Natural killer cell (primary cell): ENCODE measurements around the gene R3HDM2. TPM values are rescaled to one million over a fixed set of nuclear protein-coding genes. Genes with fewer than 3 reads are reported as not detected.

ENCODE experiments used
- ATAC-seq, 3 donors: fragments of 150-1000 bp in 2 of 3; fragments of 200-7000 bp in 1 of 3; cut with Tn5 transposase; 1 replicate in 1 of 3; 2 replicates in 2 of 3; pipeline ENCODE4 v1.10.0; 2021; ENCODE audit warnings: mild to moderate bottlenecking in 2 of 3, moderate library complexity in 2 of 3
- DNase-seq, 2 donors: peaks; one replicate each; pipeline versions ENCODE4 v3.0.0 to v3.0.0-alpha.2; 2013 to 2021; ENCODE audit warnings: mixed read lengths in 1 of 2
- H3K27ac ChIP-seq: one replicate; pipeline ENCODE4 v1.5.1; 2013; ENCODE audit warnings: mild to moderate bottlenecking, low read length
- H3K27me3 ChIP-seq: one replicate; pipeline ENCODE4 v1.6.1; 2013; ENCODE audit warnings: low read length; ENCODE audit not compliant: control insufficient read depth, insufficient read depth
- H3K36me3 ChIP-seq: one replicate; pipeline ENCODE4 v1.6.1; 2013; ENCODE audit warnings: low read length; ENCODE audit not compliant: control insufficient read depth, insufficient read depth
- H3K4me1 ChIP-seq: one replicate; pipeline ENCODE4 v1.6.1; 2013; ENCODE audit warnings: low read length; ENCODE audit not compliant: control insufficient read depth, insufficient read depth
- H3K4me3 ChIP-seq: one replicate; pipeline ENCODE4 v1.5.1; 2013; ENCODE audit warnings: low read length
- H3K9me3 ChIP-seq: one replicate; pipeline ENCODE4 v1.6.1; 2013; ENCODE audit warnings: low read length; ENCODE audit not compliant: control insufficient read depth, insufficient read depth
- H3K27ac Mint-ChIP-seq, 2 donors: one replicate each; pipeline ENCODE4 v1.8.0; 2022; ENCODE audit warnings: mild to moderate bottlenecking in 2 of 2, mixed read lengths in 2 of 2, moderate library complexity in 1 of 2
- H3K27me3 Mint-ChIP-seq, 2 donors: one replicate each; pipeline ENCODE4 v1.8.0; 2022; ENCODE audit warnings: low read depth in 2 of 2, mixed read lengths in 2 of 2
- H3K36me3 Mint-ChIP-seq: one replicate; pipeline ENCODE4 v1.8.0; 2022; ENCODE audit warnings: mixed read lengths
- H3K4me1 Mint-ChIP-seq, 2 donors: one replicate each; pipeline ENCODE4 v1.8.0; 2022; ENCODE audit warnings: mixed read lengths in 2 of 2
- H3K4me3 Mint-ChIP-seq: one replicate; pipeline ENCODE4 v1.8.0; 2022; ENCODE audit warnings: mild to moderate bottlenecking, moderate library complexity, mixed read lengths
- H3K9me3 Mint-ChIP-seq, 2 donors: one replicate each; pipeline ENCODE4 v1.8.0; 2022; ENCODE audit warnings: mixed read lengths in 2 of 2
- WGBS: methylation state at CpG from one replicate; pipeline ENCODE4 v1.1.7; 2013; ENCODE audit warnings: missing lambda C conversion rate; ENCODE audit not compliant: insufficient coverage; 5-methylcytosine and 5-hydroxymethylcytosine counted together
- intact Hi-C: fragments of 100-400 bp; cut with micrococcal nuclease; formaldehyde crosslinking; loops from one replicate; pipeline ENCODE4 v1.14.2; 2022
- total RNA-seq, 4 donors: library from RNA; stranded (reverse); fragments of 120-200 nt in 1 of 4; gene quantifications; one replicate each; pipeline versions ENCODE4 v1.2.3 to v1.2.4, GENCODE V29; 2013 to 2022
- TF ChIP-seq, protein P1 (sequence below): fragments of 200-600 bp; IDR thresholded peaks from one replicate; pipeline ENCODE4 v1.8.0; 2022; ENCODE audit warnings: antibody characterized with exemption

Gene R3HDM2
- total RNA-seq, 3 donors from 2014 or later (not counting 1 experiment from before 2014, with no cell fraction given), result 110 to 124 (median 123) TPM

DNA sequence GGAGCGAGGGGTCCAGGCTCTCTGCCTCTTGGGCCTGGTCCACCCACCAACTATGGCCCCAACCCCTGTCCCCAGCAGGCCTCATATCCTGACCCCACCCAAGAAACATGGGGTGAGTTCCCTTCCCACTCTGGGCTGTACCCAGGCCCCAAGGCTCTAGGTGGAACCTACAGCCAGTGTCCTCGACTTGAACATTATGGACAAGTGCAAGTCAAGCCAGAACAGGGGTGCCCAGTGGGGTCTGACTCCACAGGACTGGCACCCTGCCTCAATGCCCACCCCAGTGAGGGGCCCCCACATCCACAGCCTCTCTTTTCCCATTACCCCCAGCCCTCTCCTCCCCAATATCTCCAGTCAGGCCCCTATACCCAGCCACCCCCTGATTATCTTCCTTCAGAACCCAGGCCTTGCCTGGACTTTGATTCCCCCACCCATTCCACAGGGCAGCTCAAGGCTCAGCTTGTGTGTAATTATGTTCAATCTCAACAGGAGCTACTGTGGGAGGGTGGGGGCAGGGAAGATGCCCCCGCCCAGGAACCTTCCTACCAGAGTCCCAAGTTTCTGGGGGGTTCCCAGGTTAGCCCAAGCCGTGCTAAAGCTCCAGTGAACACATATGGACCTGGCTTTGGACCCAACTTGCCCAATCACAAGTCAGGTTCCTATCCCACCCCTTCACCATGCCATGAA is 40.3 kb upstream of the R3HDM2 start:
- no peak for ATAC-seq
- no peaks in the 10 kb centered on the region for H3K9me3 Mint-ChIP-seq
- Histone ChIP-seq H3K9me3 (no peaks in the 10 kb centered on the region), H3K27me3 (no peaks in the 10 kb centered on the region), H3K27ac (peak overlapping the region; percentile 2), H3K36me3 (peaks cover 68% of the 10 kb centered on the region), H3K4me1 (peaks cover 66% of the 10 kb centered on the region), H3K4me3 (no peak overlapping the region)
- TF ChIP-seq, protein P1, sequence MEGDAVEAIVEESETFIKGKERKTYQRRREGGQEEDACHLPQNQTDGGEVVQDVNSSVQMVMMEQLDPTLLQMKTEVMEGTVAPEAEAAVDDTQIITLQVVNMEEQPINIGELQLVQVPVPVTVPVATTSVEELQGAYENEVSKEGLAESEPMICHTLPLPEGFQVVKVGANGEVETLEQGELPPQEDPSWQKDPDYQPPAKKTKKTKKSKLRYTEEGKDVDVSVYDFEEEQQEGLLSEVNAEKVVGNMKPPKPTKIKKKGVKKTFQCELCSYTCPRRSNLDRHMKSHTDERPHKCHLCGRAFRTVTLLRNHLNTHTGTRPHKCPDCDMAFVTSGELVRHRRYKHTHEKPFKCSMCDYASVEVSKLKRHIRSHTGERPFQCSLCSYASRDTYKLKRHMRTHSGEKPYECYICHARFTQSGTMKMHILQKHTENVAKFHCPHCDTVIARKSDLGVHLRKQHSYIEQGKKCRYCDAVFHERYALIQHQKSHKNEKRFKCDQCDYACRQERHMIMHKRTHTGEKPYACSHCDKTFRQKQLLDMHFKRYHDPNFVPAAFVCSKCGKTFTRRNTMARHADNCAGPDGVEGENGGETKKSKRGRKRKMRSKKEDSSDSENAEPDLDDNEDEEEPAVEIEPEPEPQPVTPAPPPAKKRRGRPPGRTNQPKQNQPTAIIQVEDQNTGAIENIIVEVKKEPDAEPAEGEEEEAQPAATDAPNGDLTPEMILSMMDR, result no peak
- peak overlapping the region; percentile 6 for H3K4me3 Mint-ChIP-seq
- H3K27ac Mint-ChIP-seq, result peak overlapping the region; percentile 74 to 79
- no peak for DNase-seq
- no peaks in the 10 kb centered on the region for H3K27me3 Mint-ChIP-seq
- H3K4me1 Mint-ChIP-seq, result peaks cover 64 to 84% of the 10 kb centered on the region in 2 donors
- 96% methylated on average over 4 of the region's 4 CpGs for WGBS
- intact Hi-C loops, result no loop called here
- H3K36me3 Mint-ChIP-seq, result peaks cover 19% of the 10 kb centered on the region

DNA sequence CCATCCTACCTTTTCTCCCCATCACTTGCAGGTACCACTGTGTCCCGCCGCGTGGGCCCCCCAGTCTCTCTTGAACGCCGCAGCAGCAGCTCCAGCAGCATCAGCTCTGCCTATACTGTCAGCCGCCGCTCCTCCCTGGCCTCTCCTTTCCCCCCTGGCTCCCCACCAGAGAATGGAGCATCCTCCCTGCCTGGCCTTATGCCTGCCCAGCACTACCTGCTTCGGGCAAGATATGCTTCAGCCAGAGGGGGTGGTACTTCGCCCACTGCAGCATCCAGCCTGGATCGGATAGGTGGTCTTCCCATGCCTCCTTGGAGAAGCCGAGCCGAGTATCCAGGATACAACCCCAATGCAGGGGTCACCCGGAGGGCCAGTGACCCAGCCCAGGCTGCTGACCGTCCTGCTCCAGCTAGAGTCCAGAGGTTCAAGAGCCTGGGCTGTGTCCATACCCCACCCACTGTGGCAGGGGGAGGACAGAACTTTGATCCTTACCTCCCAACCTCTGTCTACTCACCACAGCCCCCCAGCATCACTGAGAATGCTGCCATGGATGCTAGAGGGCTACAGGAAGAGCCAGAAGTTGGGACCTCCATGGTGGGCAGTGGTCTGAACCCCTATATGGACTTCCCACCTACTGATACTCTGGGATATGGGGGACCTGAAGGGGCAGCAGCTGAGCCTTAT is 39.6 kb upstream of the R3HDM2 start:
- Mint-ChIP-seq H3K27me3 (no peaks in the 10 kb centered on the region), H3K4me1 (peaks cover 70 to 87% of the 10 kb centered on the region in 2 donors), H3K4me3 (no peak overlapping the region), H3K9me3 (no peaks in the 10 kb centered on the region), H3K36me3 (peaks cover 19% of the 10 kb centered on the region), H3K27ac (peak overlapping the region; percentile 74 to 79)
- H3K36me3 ChIP-seq, result peaks cover 68% of the 10 kb centered on the region
- intact Hi-C loops, result no loop called here
- no peak overlapping the region for H3K27ac ChIP-seq
- DNase-seq, result no peak
- no peak for ATAC-seq
- H3K4me1 ChIP-seq, result peaks cover 60% of the 10 kb centered on the region
- no peak overlapping the region for H3K4me3 ChIP-seq
- no peaks in the 10 kb centered on the region for H3K9me3 ChIP-seq
- TF ChIP-seq, protein P1, result no peak
- H3K27me3 ChIP-seq, result no peaks in the 10 kb centered on the region
- 97% methylated on average over 14 of the region's 14 CpGs for WGBS

DNA sequence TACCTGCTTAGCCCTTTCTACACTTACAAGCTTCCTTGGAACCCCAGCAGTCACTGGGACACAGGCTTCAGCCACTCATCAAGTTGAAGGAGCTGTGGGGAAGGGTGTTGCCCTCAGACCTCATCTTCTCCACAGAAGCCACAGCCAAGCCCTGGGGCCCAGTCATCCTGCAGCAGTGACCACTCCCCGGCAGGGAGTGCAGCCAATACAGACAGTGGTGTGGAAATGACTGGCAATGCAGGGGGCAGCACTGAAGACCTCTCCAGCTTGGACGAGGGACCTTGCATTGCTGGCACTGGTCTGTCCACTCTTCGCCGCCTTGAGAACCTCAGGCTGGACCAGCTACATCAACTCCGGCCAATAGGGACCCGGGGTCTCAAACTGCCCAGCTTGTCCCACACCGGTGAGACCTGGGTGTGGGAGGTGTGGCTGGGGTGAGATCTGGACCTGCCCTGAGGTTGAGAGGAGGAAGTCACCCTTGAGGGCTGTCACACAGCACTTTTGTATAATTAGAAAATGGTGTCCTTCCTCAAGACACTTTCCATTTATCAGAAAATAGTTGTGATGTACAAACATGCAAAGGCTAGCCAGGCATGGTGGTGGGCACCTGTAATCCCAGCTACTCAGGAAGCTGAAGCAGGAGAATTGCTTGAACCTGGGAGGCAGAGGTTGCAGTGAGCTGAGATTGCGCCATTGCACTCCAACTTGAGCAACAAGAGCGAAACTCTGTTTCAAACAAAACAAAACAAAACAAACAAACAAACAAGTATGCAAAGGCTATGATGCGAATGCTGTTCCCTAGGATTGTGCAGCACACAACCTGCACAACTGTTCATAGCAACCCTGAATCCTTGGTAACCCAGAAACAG is 38.7 kb upstream of the R3HDM2 start:
- TF ChIP-seq, protein P1, result no peak
- peaks cover 71 to 87% of the 10 kb centered on the region in 2 donors for H3K4me1 Mint-ChIP-seq
- ATAC-seq (peak in 2 of 3 donors; percentile 12 to 15), DNase-seq (no peak)
- H3K9me3 ChIP-seq, result no peaks in the 10 kb centered on the region
- H3K9me3 Mint-ChIP-seq, result no peaks in the 10 kb centered on the region
- intact Hi-C loops, result no loop called here
- no peak overlapping the region for H3K27ac ChIP-seq
- peaks cover 51% of the 10 kb centered on the region for H3K4me1 ChIP-seq
- no peak overlapping the region for H3K4me3 ChIP-seq
- H3K27me3 ChIP-seq, result no peaks in the 10 kb centered on the region
- peak overlapping the region; percentile 49 for H3K4me3 Mint-ChIP-seq
- peaks cover 15% of the 10 kb centered on the region for H3K36me3 Mint-ChIP-seq
- 78% methylated on average over 10 of the region's 10 CpGs for WGBS
- peak overlapping the region; percentile 62 to 70 for H3K27ac Mint-ChIP-seq
- H3K27me3 Mint-ChIP-seq, result no peaks in the 10 kb centered on the region
- H3K36me3 ChIP-seq, result peaks cover 61% of the 10 kb centered on the region
